Mesodermal cell (in vitro differentiated cells): ENCODE measurements around the gene KRTAP9-3. TPM values are rescaled to one million over a fixed set of nuclear protein-coding genes. Genes with fewer than 3 reads are reported as not detected.
"Not testable (repeated sequence)": the region's sequence is repeated elsewhere in the genome, so short reads cannot be mapped to it uniquely, and the experiment has no call there.

Source experiments
- H3K27ac ChIP-seq: 2 replicates; pipeline ENCODE4 v1.7.0; 2013; ENCODE audit warnings: mild to moderate bottlenecking, low read depth, low read length, moderate library complexity; ENCODE audit not compliant: severe bottlenecking
- H3K36me3 ChIP-seq: 2 replicates; pipeline ENCODE4 v1.7.1; 2013; ENCODE audit warnings: mild to moderate bottlenecking, low read length, moderate library complexity; ENCODE audit not compliant: control insufficient read depth, insufficient read depth
- H3K4me1 ChIP-seq: one replicate; pipeline ENCODE4 v1.7.1; 2013; ENCODE audit warnings: mild to moderate bottlenecking, low read length; ENCODE audit not compliant: insufficient read depth, control insufficient read depth, poor library complexity, severe bottlenecking
- H3K4me3 ChIP-seq: 2 replicates; pipeline ENCODE4 v1.7.0; 2013; ENCODE audit warnings: low read length, control low read depth, mild to moderate bottlenecking; ENCODE audit not compliant: insufficient read depth, poor library complexity, severe bottlenecking; ENCODE audit errors: extremely low read depth
- H3K9me3 ChIP-seq: 2 replicates; pipeline ENCODE4 v1.7.1; 2013; ENCODE audit warnings: mild to moderate bottlenecking, low read length, moderate library complexity; ENCODE audit not compliant: control insufficient read depth
- WGBS, 2 experiments: methylation state at CpG; one replicate each; pipeline ENCODE4 v1.1.5; 2013; ENCODE audit warnings: missing lambda C conversion rate in 2 of 2; ENCODE audit not compliant: insufficient coverage in 2 of 2; 5-methylcytosine and 5-hydroxymethylcytosine counted together
- polyA plus RNA-seq, 2 experiments: library from polyadenylated mRNA; stranded (reverse); fragments of 50-300 nt; gene quantifications; one replicate each; pipeline ENCODE4 v1.2.3, GENCODE V29; 2013

The KRTAP9-3 gene, protein sequence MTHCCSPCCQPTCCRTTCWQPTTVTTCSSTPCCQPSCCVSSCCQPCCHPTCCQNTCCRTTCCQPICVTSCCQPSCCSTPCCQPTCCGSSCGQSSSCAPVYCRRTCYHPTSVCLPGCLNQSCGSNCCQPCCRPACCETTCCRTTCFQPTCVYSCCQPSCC
- polyA plus RNA-seq (2013, experiment 1 of 2), result not detected
- polyA plus RNA-seq (2013, experiment 2 of 2), result not detected

GRCh38 chr17:41232399-41233105 lies at the start of gene KRTAP9-3:
Gene KRTAP9-3, plus strand, starts transcription at chr17:41232449. Its CDS starts 53 bp downstream, at chr17:41232502.
- not testable (repeated sequence) for H3K4me1 ChIP-seq, H3K9me3 ChIP-seq, H3K36me3 ChIP-seq, H3K4me3 ChIP-seq, H3K27ac ChIP-seq
- WGBS, 2 experiments, result 86 to 93% methylated on average over 1 of the region's 1 CpG

DNA sequence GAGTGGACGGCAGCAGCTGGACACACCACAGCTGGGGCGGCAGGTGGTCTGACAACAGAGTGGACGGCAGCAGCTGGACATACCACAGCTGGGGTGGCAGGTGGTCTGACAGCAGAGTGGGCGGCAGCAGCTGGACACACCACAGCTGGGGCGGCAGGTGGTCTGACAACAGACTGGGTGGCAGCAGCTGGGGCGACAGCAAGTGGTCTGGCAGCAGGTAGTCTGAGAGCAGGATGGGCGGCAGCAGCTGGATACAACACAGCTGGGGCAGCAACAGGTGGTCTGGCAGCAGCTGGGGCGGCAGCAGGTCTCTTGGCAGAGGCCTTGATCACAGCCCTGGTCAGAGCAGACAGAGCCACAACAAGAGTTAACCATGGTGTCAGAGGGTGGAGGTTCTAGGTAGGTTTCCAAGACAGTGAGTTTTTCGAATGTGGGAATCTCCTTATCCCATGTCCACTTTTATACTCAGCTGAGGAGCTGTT lies 47.7 kb upstream of the KRTAP9-3 start, which contains the start of gene KRTAP4-1:
Gene KRTAP4-1 (minus strand): TSS at position 432 of the 482 bp plus-strand sequence. CDS start 57 bp downstream, at position 375.
- Histone ChIP-seq H3K27ac (no peak within 1 kb of the TSS), H3K9me3 (no peaks in the 10 kb centered on the region)
- WGBS, 2 experiments, result 83 to 93% methylated on average over 5 to 6 of the region's 9 CpGs

GRCh38 chr17:41185001-41185400 lies 47.2 kb upstream of the KRTAP9-3 start:
- Histone ChIP-seq H3K4me3 (no peak overlapping the region), H3K36me3 (no peaks in the 10 kb centered on the region), H3K4me1 (no peaks in the 10 kb centered on the region), H3K27ac (no peak overlapping the region), H3K9me3 (no peaks in the 10 kb centered on the region)
- 100% methylated on average over 1 of the region's 1 CpG; no CpG with 5 or more reads in 1 of the 2 experiments for WGBS, 2 experiments

More for the DNA sequence above, 47.7 kb upstream of the KRTAP9-3 start, which contains the start of gene KRTAP4-1:
- H3K36me3 ChIP-seq, result no peaks in the 10 kb centered on the region
- no peaks in the 10 kb centered on the region for H3K4me1 ChIP-seq
- no peak within 1 kb of the TSS for H3K4me3 ChIP-seq

DNA sequence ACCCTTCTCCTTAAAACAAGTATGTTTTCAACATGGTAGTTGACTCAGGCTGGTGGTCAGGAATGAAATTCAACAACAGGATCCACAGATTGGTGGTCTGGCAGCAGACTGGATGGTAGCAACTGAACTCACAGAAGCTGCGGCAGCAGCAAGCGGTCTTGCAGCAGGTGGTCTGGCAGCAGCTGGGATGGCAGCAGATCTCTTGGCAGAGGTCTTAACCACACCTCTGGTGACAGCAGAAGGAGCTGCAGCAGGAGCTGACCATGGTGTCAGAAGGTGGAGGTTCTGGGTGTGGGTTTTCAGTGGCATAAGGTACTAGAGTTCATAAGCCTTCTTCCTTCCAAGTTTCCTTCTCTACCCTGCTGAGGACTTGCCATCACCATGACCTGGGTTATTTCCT lies 45.4 kb upstream of the KRTAP9-3 start:
- Histone ChIP-seq H3K27ac (no peak overlapping the region), H3K36me3 (no peaks in the 10 kb centered on the region), H3K9me3 (no peaks in the 10 kb centered on the region), H3K4me1 (no peaks in the 10 kb centered on the region), H3K4me3 (no peak overlapping the region)
- WGBS, 2 experiments, result no CpG with 5 or more reads among the region's 2 CpGs

DNA sequence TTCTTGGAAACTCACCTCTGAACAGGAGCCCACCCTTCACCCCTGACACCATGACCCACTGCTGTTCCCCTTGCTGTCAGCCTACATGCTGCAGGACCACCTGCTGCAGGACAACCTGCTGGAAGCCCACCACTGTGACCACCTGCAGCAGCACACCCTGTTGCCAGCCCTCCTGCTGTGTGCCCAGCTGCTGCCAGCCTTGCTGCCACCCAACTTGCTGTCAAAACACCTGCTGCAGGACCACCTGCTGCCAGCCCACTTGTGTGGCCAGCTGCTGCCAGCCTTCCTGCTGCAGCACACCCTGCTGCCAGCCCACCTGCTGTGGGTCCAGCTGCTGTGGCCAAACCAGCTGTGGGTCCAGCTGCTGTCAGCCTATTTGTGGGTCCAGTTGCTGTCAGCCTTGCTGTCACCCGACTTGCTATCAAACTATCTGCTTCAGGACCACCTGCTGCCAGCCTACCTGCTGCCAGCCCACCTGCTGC lies 42.4 kb upstream of the KRTAP9-3 start, which contains the start of gene KRTAP9-1:
Gene KRTAP9-1 (plus strand): TSS at position 51 of the 482 bp plus-strand sequence. CDS start 0 bp downstream, at position 51.
- H3K27ac ChIP-seq, H3K36me3 ChIP-seq, H3K4me3 ChIP-seq, H3K9me3 ChIP-seq, H3K4me1 ChIP-seq: not testable (repeated sequence)
- 17% methylated on average over 1 of the region's 1 CpG; no CpG with 5 or more reads in 1 of the 2 experiments for WGBS, 2 experiments

- Histone ChIP-seq H3K36me3 (no peaks in the 10 kb centered on the region), H3K4me3 (no peak overlapping the region), H3K9me3 (no peaks in the 10 kb centered on the region), H3K4me1 (no peaks in the 10 kb centered on the region), H3K27ac (no peak overlapping the region)
- 93 to 100% methylated on average over 3 of the region's 3 CpGs for WGBS, 2 experiments
These were observed 41.9 kb upstream of the KRTAP9-3 start for GRCh38 chr17:41190328-41190727.

- Histone ChIP-seq H3K27ac (no peak overlapping the region), H3K9me3 (no peaks in the 10 kb centered on the region), H3K4me1 (no peaks in the 10 kb centered on the region), H3K4me3 (no peak overlapping the region), H3K36me3 (no peaks in the 10 kb centered on the region)
- WGBS, 2 experiments, result no CpG with 5 or more reads among the region's 1 CpG
These were observed 36.2 kb upstream of the KRTAP9-3 start for GRCh38 chr17:41196068-41196467.

- H3K4me1 ChIP-seq, result no peaks in the 10 kb centered on the region
- no peak overlapping the region for H3K27ac ChIP-seq
- H3K36me3 ChIP-seq, result no peaks in the 10 kb centered on the region
- no peak overlapping the region for H3K4me3 ChIP-seq
- no peaks in the 10 kb centered on the region for H3K9me3 ChIP-seq
- 59 to 60% methylated on average over 3 of the region's 5 CpGs for WGBS, 2 experiments
These were observed 32.7 kb upstream of the KRTAP9-3 start for GRCh38 chr17:41199421-41200078.

- WGBS, 2 experiments, result 88 to 90% methylated on average over 1 of the region's 1 CpG
- H3K27ac ChIP-seq, result no peak overlapping the region
- H3K9me3 ChIP-seq, result no peaks in the 10 kb centered on the region
- no peaks in the 10 kb centered on the region for H3K36me3 ChIP-seq
- no peaks in the 10 kb centered on the region for H3K4me1 ChIP-seq
- no peak overlapping the region for H3K4me3 ChIP-seq
These were observed 20.3 kb upstream of the KRTAP9-3 start for GRCh38 chr17:41211845-41212466.

DNA sequence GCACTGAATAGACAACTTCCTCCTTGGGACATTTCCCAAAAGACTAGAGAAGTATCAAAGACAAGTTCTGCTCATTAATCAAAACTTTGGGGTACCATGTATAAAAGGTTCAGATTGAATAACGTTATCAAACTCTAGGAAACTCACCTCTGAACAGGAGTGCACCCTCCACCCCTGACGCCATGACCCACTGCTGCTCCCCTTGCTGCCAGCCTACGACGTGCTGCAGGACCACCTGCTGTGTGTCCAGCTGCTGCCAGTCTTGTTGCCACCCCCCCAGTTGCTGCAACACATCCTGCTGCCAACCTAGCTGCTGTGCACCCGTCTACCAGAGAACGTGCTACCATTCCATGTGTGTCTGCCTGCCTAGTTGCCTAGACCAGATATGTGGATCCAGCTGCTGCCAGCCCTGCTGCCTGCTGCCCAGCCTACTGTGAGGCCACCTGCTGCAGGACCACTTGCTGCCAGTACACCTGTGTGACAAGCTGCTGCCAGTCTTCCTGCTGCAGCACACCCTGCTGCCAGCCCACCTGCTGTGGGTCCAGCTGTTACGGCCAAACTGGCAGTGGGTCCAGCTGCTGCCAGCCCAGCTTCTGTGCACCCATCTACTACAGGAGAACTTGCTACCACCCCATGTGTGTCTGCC lies 19.6 kb upstream of the KRTAP9-3 start:
- Histone ChIP-seq H3K27ac (no peak overlapping the region), H3K4me1 (no peaks in the 10 kb centered on the region), H3K9me3 (no peaks in the 10 kb centered on the region), H3K36me3 (no peaks in the 10 kb centered on the region), H3K4me3 (no peak overlapping the region)
- 90 to 91% methylated on average over 5 to 7 of the region's 7 CpGs for WGBS, 2 experiments
